Panc1 (cell line): ENCODE measurements around the gene HNF1B. TPM values are rescaled to one million over a fixed set of nuclear protein-coding genes. Genes with fewer than 3 reads are reported as not detected.

ENCODE experiments used
- ATAC-seq: fragments of 200-7000 bp; cut with Tn5 transposase; 2 replicates; pipeline ENCODE4 v1.9.1; 2020; ENCODE audit warnings: mild to moderate bottlenecking, moderate library complexity
- BruUV-seq: library from RNA; stranded (reverse); fragments of 400-500 nt; replicated peaks from 2 replicates; lab custom pipeline; 2021; lab: Mats Ljungman, UMichigan
- CTCF ChIA-PET: fragments of 300-600 bp; sonication (Branson Sonifier 250); formaldehyde crosslinking; loops from one replicate; lab custom pipeline; 2022; ENCODE audit warnings: antibody characterized with exemption; lab: Charles Lee
- POLR2A ChIA-PET: fragments of 300-600 bp; sonication (Branson Sonifier 250); formaldehyde crosslinking; loops from one replicate; lab custom pipeline; 2022; ENCODE audit warnings: antibody characterized with exemption; lab: Charles Lee
- DNase-seq: peaks from one replicate; pipeline ENCODE4 v3.0.0-alpha.2; 2010; ENCODE audit warnings: low read depth, low spot score
- H3K27ac ChIP-seq: 2 replicates; pipeline ENCODE4 v1.5.1; 2011; ENCODE audit warnings: mild to moderate bottlenecking, low read length, inconsistent platforms
- H3K27me3 ChIP-seq: fragments of 200-500 bp; sonication (Bioruptor generic); 2 replicates; pipeline ENCODE4 v1.6.0; 2014; ENCODE audit warnings: low read length, inconsistent platforms; ENCODE audit not compliant: control insufficient read depth, insufficient read depth
- H3K36me3 ChIP-seq: fragments of 200-500 bp; sonication (Bioruptor generic); 2 replicates; pipeline ENCODE4 v1.5.1; 2014; ENCODE audit warnings: inconsistent platforms, mild to moderate bottlenecking, low read length, moderate library complexity; ENCODE audit not compliant: control insufficient read depth, insufficient read depth
- H3K4me1 ChIP-seq: 2 replicates; pipeline ENCODE4 v1.5.1; 2011; ENCODE audit warnings: inconsistent platforms, mild to moderate bottlenecking, low read length, moderate library complexity; ENCODE audit not compliant: control insufficient read depth, insufficient read depth
- H3K4me3 ChIP-seq, 2 experiments: 2 replicates each; pipeline ENCODE4 v1.5.1; 2011 to 2012; ENCODE audit warnings: low read depth in 2 of 2, low read length in 2 of 2, mild to moderate bottlenecking in 2 of 2, inconsistent platforms in 1 of 2, moderate library complexity in 1 of 2
- H3K9me3 ChIP-seq: fragments of 200-500 bp; sonication (Bioruptor generic); 2 replicates; pipeline ENCODE4 v1.5.1; 2014; ENCODE audit warnings: low read depth, mild to moderate bottlenecking, inconsistent platforms, low read length, moderate library complexity; ENCODE audit not compliant: control insufficient read depth, insufficient read depth
- CTCF ChIP-seq: fragments of 450-650 bp; IDR thresholded peaks from 2 replicates; pipeline ENCODE4 v1.5.1; 2017; ENCODE audit warnings: mild to moderate bottlenecking
- POLR2AphosphoS5 ChIP-seq: IDR thresholded peaks from 2 replicates; pipeline ENCODE4 v1.6.1; 2012; ENCODE audit warnings: mild to moderate bottlenecking, low read depth, low read length, moderate library complexity
- REST ChIP-seq, 2 experiments: IDR thresholded peaks; 2 replicates each; pipeline ENCODE4 v1.6.1; 2011 to 2012; ENCODE audit warnings: low read depth in 2 of 2, control low read depth in 1 of 2, low read length in 1 of 2, mild to moderate bottlenecking in 1 of 2, moderate library complexity in 1 of 2; ENCODE audit not compliant: insufficient read depth in 1 of 2
- SIN3A ChIP-seq: IDR thresholded peaks from 2 replicates; pipeline ENCODE4 v1.6.1; 2012; ENCODE audit warnings: low read depth, mild to moderate bottlenecking, low read length, moderate library complexity, borderline replicate concordance; ENCODE audit not compliant: insufficient read depth
- TCF7L2 ChIP-seq: IDR thresholded peaks from 2 replicates; pipeline ENCODE4 v1.6.1; 2011; ENCODE audit warnings: mild to moderate bottlenecking, low read depth, low read length, inconsistent platforms
- in situ Hi-C: cut with HindIII; loops from 2 replicates; pipeline ENCODE4 v1.10.0; 2016; ENCODE audit warnings: low sequenced_read_pairs, low pct_unique_long_range_greater_than_20kb
- intact Hi-C: fragments of 100-400 bp; cut with micrococcal nuclease; formaldehyde crosslinking; loops from one replicate; pipeline ENCODE4 v1.10.0; 2022; ENCODE audit not compliant: unreplicated experiment
- total RNA-seq: library from RNA; stranded (reverse); gene quantifications from one replicate; pipeline ENCODE4 v1.2.1, GENCODE V29; 2021; ENCODE audit not compliant: unreplicated experiment

Gene HNF1B
- total RNA-seq, 1 experiment from 2014 or later: not detected

GRCh38 chr17:37789771-37790541 lies 45.1 kb upstream of the HNF1B start:
- in situ Hi-C loops: no loop called here

More at GRCh38 chr17:37789771-37790541, 45.1 kb upstream of the HNF1B start:
- BruUV-seq: no TSS peak
- ChIA-PET CTCF (interaction anchor here (0.6 kb wide), 1 partner anchor 142 kb away, joined by 3 read pairs; no protein-coding TSS in a partner anchor), POLR2A (no interaction called here)
- Histone ChIP-seq H3K27ac (no peak overlapping the region), H3K9me3 (no peaks in the 10 kb centered on the region), H3K36me3 (no peaks in the 10 kb centered on the region), H3K4me3 (no peak overlapping the region), H3K4me1 (no peaks in the 10 kb centered on the region), H3K27me3 (peaks cover 5% of the 10 kb centered on the region)
- no peak for TF ChIP-seq POLR2AphosphoS5
- TF ChIP-seq TCF7L2: no peak
- TF ChIP-seq REST (IDR thresholded peaks at IDR 0.05; ENCODE audit: insufficient read depth in 1 of 2, low read depth in 2 of 2, low read length in 1 of 2): no peak
- TF ChIP-seq CTCF: no peak
- TF ChIP-seq SIN3A: no peak
- no peak for ATAC-seq
- intact Hi-C loops: no loop called here
- DNase-seq: no peak
